ENCODE results near the gene WDR47.
A peak's percentile ranks its signal among the peaks of the same experiment; 100 is the strongest.
"Not testable (repeated sequence)": the region's sequence is repeated elsewhere in the genome, so short reads cannot be mapped to it uniquely, and the experiment has no call there.

The WDR47 gene

DNA sequence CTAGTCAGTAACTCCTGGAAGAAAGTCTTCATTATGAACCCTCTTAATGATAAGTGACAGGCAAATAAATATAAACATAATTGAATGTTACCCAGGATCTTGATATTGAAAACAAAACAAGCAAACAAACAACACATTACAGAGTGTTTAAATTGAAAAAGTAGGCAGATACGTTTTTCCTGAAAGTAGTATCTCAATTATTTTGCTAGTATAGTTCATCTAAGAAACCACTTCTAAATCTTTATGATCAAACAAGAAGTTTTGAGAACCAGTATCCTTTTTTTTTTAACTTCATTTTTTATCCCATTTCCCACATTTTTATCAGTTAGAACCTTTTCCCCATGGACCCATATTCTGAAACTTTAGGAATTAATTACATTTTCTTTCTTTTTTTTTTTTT lies 3.7 kb upstream of the WDR47 start:
- H3K4me2 ChIP-seq = no peak overlapping the region
- no peak for TF ChIP-seq Cebpa-rat (IDR thresholded peaks at IDR 0.05)
- no peak overlapping the region for H3K4me3 ChIP-seq
- peaks cover 0 to 7% (median 5%) of the 10 kb centered on the region in 10 experiments; a peak in 8 of 20 replicates for H3K4me1 ChIP-seq
- peaks cover 0 to 9% (median 0%) of the 10 kb centered on the region in 11 experiments; a peak in 7 of 22 replicates for H4K20me1 ChIP-seq
- no peaks in the 10 kb centered on the region for H3K36me3 ChIP-seq
- H3K9me3 ChIP-seq (replicated peaks in 1 of 11) = no peaks in the 10 kb centered on the region
- H3K27ac ChIP-seq = no peak overlapping the region
- H3K9ac ChIP-seq = no peak overlapping the region
- no peaks in the 10 kb centered on the region for H3K27me3 ChIP-seq

- Histone ChIP-seq H3K36me3 (peaks cover 0 to 18% (median 8%) of the 10 kb centered on the region in 11 experiments; a peak in 13 of 22 replicates), H3K27me3 (no peaks in the 10 kb centered on the region), H3K4me1 (peaks cover 16 to 22% (median 20%) of the 10 kb centered on the region in 10 experiments; a peak in 19 of 20 replicates), H3K9ac (peak overlapping the region; percentile 85 to 95 (median 91)), H3K9me3 (replicated peaks in 1 of 11) (no peaks in the 10 kb centered on the region), H4K20me1 (peaks cover 5 to 53% (median 18%) of the 10 kb centered on the region in 11 experiments; a peak in 13 of 22 replicates), H3K4me2 (peak overlapping the region; percentile 78 to 96 (median 90)), H3K27ac (peak overlapping the region; percentile 57 to 88 (median 80)), H3K4me3 (peak overlapping the region; percentile 89 to 100 (median 98))
- no peak for TF ChIP-seq Cebpa-rat (IDR thresholded peaks at IDR 0.05)
These were observed 797 bp downstream of the WDR47 start for GRCh38 chr1:109040989-109041620.

GRCh38 chr1:109040627-109040988 lies 1.3 kb downstream of the WDR47 start:
- H3K4me1 ChIP-seq = peaks cover 16 to 22% (median 20%) of the 10 kb centered on the region in 10 experiments; a peak in 19 of 20 replicates

DNA sequence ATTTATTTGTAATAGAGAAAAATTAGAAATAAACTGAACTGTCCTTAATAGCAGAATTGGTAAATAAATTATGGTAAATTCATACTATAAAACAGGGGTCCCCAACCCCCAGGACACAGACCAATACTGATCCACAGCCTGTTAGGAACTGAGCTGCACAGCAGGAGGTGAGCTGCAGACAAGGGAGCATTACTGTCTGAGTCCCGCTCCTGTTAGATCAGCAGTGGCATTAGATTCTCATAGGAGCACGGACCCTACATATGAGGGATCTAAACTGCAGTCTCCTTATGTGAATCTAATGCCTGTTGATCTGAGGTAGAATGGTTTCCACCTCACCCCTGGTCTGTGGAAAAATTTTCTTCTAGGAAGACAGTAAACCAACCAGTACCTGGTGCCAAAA lies 7.5 kb downstream of the WDR47 start:
- Histone ChIP-seq H3K9me3 (replicated peaks in 1 of 11) (no peaks in the 10 kb centered on the region), H3K36me3 (peaks cover 4 to 43% (median 13%) of the 10 kb centered on the region in 11 experiments; a peak in 17 of 22 replicates), H3K9ac (no peak overlapping the region), H3K27ac (no peak overlapping the region), H3K27me3 (no peaks in the 10 kb centered on the region), H3K4me3 (no peak overlapping the region), H3K4me1 (peaks cover 2 to 12% (median 4%) of the 10 kb centered on the region in 10 experiments; a peak in 18 of 20 replicates), H3K4me2 (no peak overlapping the region), H4K20me1 (peaks cover 39 to 100% (median 75%) of the 10 kb centered on the region in 11 experiments; a peak in 19 of 22 replicates)
- no peak for TF ChIP-seq Cebpa-rat (IDR thresholded peaks at IDR 0.05)

More at GRCh38 chr1:109040627-109040988, 1.3 kb downstream of the WDR47 start:
- Histone ChIP-seq H3K4me2 (peak overlapping the region; percentile 78 to 96 (median 90)), H4K20me1 (peaks cover 7 to 58% (median 23%) of the 10 kb centered on the region in 11 experiments; a peak in 13 of 22 replicates), H3K27ac (peak overlapping the region; percentile 32 to 88 (median 79); a peak in 20 of 22 replicates), H3K9me3 (replicated peaks in 1 of 11) (no peaks in the 10 kb centered on the region), H3K27me3 (no peaks in the 10 kb centered on the region), H3K4me3 (peak overlapping the region; percentile 89 to 100 (median 98)), H3K9ac (peak overlapping the region; percentile 85 to 95 (median 91)), H3K36me3 (peaks cover 0 to 20% (median 8%) of the 10 kb centered on the region in 11 experiments; a peak in 14 of 22 replicates)
- no peak for TF ChIP-seq Cebpa-rat (IDR thresholded peaks at IDR 0.05)

DNA sequence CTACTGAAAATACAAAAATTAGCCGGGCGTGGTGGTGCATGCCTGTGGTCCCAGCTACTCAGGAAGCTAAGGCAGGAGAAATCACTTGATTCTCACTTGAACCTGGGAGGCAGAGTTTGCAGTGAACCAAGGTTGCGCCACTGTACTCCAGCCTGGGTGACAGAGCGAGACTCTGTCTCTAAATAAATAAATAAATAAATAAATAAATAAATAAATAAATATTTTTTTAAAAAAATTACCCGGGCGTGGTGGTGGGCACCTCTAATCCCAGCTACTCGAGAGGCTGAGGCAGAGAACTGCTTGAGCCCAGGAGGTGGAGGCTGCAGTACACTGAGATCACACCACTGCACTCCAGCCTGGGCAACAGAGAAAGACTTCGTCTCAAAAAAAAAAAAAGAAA lies 12.4 kb downstream of the WDR47 start:
- not testable (repeated sequence) for H3K9me3 ChIP-seq (replicated peaks in 1 of 11); H3K27ac ChIP-seq; H3K4me1 ChIP-seq; H3K9ac ChIP-seq; H3K4me2 ChIP-seq; H3K4me3 ChIP-seq; H3K27me3 ChIP-seq
- Histone ChIP-seq H3K36me3 (peaks cover 8 to 58% (median 20%) of the 10 kb centered on the region in 11 experiments; a peak in 19 of 22 replicates), H4K20me1 (peaks cover 32 to 98% (median 74%) of the 10 kb centered on the region in 11 experiments; a peak in 19 of 22 replicates)

DNA sequence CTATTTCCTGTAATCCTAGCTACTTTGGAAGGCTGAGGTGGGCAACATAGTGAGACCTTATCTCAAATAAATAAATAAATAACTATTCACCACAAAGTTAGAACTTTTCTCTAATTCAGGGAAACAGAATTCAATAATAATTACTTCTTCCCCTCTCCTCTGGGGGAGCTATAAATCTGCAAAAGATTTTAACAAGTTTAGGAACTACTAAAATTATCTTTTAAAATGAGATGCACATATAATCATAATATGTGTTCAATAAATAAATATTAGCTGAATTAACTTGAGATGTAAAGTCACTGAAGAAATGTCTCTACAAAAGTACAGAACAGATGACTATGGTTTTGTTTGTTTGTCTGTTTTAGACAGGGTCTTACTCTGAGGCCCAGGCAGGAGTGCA lies 14.1 kb downstream of the WDR47 start:
- Histone ChIP-seq H3K9ac (no peak overlapping the region), H3K27me3 (no peaks in the 10 kb centered on the region), H3K4me3 (no peak overlapping the region), H3K27ac (no peak overlapping the region), H3K4me1 (peaks cover 0 to 3% (median 0%) of the 10 kb centered on the region in 10 experiments; a peak in 2 of 20 replicates), H3K9me3 (replicated peaks in 1 of 11) (no peaks in the 10 kb centered on the region), H3K4me2 (no peak overlapping the region), H4K20me1 (peaks cover 26 to 92% (median 65%) of the 10 kb centered on the region in 11 experiments; a peak in 19 of 22 replicates), H3K36me3 (peaks cover 17 to 59% (median 27%) of the 10 kb centered on the region in 11 experiments; a peak in 19 of 22 replicates)
- no peak for TF ChIP-seq Cebpa-rat (IDR thresholded peaks at IDR 0.05)

DNA sequence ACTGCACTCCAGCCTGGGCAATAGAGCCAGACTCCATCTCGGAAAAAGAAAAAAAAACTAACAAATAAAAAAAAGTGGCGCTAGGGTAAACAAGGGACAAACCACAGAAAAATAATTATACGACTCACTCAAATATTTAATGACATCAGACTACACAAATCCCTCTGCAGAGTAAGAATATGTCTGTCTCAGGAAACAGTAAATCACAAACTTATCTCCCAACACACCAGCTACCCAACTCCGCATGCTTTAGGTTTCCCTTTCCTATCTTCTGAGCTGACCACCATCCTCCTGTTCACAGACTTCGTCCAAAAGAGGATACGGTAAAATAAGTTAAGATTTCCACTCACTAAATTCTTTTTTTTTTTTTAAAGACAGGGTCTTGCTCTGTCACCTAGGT lies 16.2 kb downstream of the WDR47 start:
- Histone ChIP-seq H3K9me3 (replicated peaks in 1 of 11) (no peaks in the 10 kb centered on the region), H3K4me3 (no peak overlapping the region), H3K4me1 (peaks cover 0 to 3% (median 0%) of the 10 kb centered on the region in 10 experiments; a peak in 1 of 20 replicates), H3K27me3 (no peaks in the 10 kb centered on the region), H3K36me3 (peaks cover 30 to 71% (median 42%) of the 10 kb centered on the region in 11 experiments), H4K20me1 (peaks cover 19 to 78% (median 52%) of the 10 kb centered on the region in 11 experiments; a peak in 16 of 22 replicates), H3K9ac (no peak overlapping the region), H3K4me2 (no peak overlapping the region), H3K27ac (no peak overlapping the region)
- no peak for TF ChIP-seq Cebpa-rat (IDR thresholded peaks at IDR 0.05)

DNA sequence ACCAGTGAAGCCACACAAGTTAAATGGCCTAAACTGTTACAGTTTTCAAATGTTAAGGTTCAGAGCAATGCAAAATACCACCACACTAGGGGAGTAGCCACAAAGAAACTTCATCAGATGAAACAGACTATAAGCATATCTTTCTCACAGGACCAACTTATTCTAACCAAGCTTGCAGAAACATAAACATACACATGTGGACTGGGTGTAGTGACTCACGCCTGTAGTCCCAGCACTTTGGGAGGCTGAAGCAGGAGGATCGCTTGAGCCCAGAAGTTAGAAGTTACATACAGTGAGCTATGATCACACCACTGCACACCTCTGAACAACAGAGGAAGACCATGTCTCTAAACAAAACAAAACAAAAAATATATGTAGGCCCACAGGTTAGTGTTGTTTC lies 17.3 kb downstream of the WDR47 start:
- peaks cover 0 to 3% (median 0%) of the 10 kb centered on the region in 10 experiments; a peak in 1 of 20 replicates for H3K4me1 ChIP-seq
- no peaks in the 10 kb centered on the region for H3K27me3 ChIP-seq
- H3K9me3 ChIP-seq (replicated peaks in 1 of 11) = no peaks in the 10 kb centered on the region
- no peak overlapping the region for H3K4me2 ChIP-seq
- TF ChIP-seq Cebpa-rat (IDR thresholded peaks at IDR 0.05) = no peak
- no peak overlapping the region for H3K27ac ChIP-seq
- H4K20me1 ChIP-seq = peaks cover 19 to 68% (median 44%) of the 10 kb centered on the region in 11 experiments; a peak in 15 of 22 replicates
- H3K9ac ChIP-seq = no peak overlapping the region
- no peak overlapping the region for H3K4me3 ChIP-seq
- peaks cover 39 to 81% (median 49%) of the 10 kb centered on the region in 11 experiments for H3K36me3 ChIP-seq

DNA sequence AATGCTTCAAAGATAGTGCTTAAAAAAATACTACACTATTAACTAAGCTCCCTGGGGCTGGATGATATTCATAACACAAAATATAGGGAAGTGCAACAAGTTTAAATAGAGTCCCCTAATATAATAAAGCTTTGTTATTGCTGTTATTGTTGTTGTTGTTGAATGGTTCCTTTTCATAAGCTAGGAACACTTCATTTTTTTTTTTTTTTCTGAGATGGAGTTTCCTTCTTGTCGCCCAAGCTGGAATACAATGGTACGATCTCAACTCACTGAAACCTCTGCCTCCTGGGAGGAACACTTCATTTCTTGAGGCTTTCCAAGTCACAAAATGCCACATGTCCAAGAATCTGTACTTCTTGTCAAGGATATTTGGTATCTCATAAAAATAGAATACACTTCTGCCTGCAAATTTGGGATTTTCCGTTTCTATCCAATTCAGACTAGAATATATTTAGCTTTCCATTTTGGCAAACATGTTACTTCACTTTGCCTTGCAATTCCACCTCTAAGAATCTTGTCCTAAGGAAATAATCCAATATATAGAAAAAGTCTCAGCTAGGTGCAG lies 21.1 kb downstream of the WDR47 start:
- Histone ChIP-seq H3K27me3 (no peaks in the 10 kb centered on the region), H4K20me1 (peaks cover 10 to 43% (median 20%) of the 10 kb centered on the region in 11 experiments; a peak in 15 of 22 replicates), H3K4me1 (peaks cover 0 to 3% (median 0%) of the 10 kb centered on the region in 10 experiments; a peak in 1 of 20 replicates), H3K9ac (no peak overlapping the region), H3K9me3 (replicated peaks in 1 of 11) (peaks cover 9 to 26% (median 24%) of the 10 kb centered on the region in 11 experiments; a peak in 20 of 22 replicates), H3K4me2 (no peak overlapping the region), H3K36me3 (peaks cover 71 to 97% (median 79%) of the 10 kb centered on the region in 11 experiments), H3K27ac (no peak overlapping the region), H3K4me3 (no peak overlapping the region)
- no peak for TF ChIP-seq Cebpa-rat (IDR thresholded peaks at IDR 0.05)

GRCh38 chr1:109017719-109018118 lies 24.2 kb downstream of the WDR47 start:
- not testable (repeated sequence) for H3K9ac ChIP-seq, H3K27ac ChIP-seq, H3K4me1 ChIP-seq, H3K27me3 ChIP-seq, H3K4me3 ChIP-seq, H3K4me2 ChIP-seq
- peaks cover 83 to 98% (median 94%) of the 10 kb centered on the region in 11 experiments for H3K36me3 ChIP-seq
- H3K9me3 ChIP-seq (replicated peaks in 1 of 11) = peaks cover 9 to 26% (median 24%) of the 10 kb centered on the region in 11 experiments; a peak in 20 of 22 replicates
- H4K20me1 ChIP-seq = peaks cover 0 to 16% (median 0%) of the 10 kb centered on the region in 11 experiments; a peak in 5 of 22 replicates
